ENCODE data around the gene RNF149.

DNA sequence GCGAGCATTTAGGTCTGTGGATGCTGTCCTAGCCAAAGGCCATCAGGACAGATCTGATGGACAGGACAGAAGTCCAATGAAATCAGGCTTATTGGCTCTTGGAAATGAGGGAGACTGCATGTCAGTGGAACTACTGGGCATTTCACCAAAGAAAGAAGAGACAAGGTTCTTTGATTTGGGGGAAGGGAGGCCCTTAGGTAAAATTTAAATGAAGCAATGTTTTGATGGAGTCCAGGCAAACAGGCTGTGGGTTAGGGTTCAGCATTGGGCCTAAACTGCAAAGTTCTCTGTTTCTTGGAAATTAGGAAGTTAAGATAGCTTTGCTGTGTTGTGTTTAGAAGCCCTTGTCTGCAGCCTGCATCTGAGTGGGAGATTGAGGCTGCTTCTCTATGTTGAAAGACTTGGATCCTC, 31.6 kb upstream of the RNF149 start:
- no peak for TF ChIP-seq TAF1 (IDR thresholded peaks at IDR 0.05; ENCODE audit: low read depth, low read length)
- no peak for TF ChIP-seq POLR2A (IDR thresholded peaks at IDR 0.05; ENCODE audit: low read depth, low read length)
